Ishikawa (cell line): ENCODE data around the gene GUCY1B1.

Experiments used
- CEBPB ChIP-seq: IDR thresholded peaks from 2 replicates; pipeline ENCODE4 v1.6.1; 2012
- CREB1 ChIP-seq: IDR thresholded peaks from 2 replicates; pipeline ENCODE4 v1.6.1; 2012; ENCODE audit warnings: low read depth
- EGR1 ChIP-seq: IDR thresholded peaks from 2 replicates; pipeline ENCODE4 v1.6.1; 2012
- EP300 ChIP-seq: IDR thresholded peaks from 2 replicates; pipeline ENCODE4 v1.6.1; 2012; ENCODE audit warnings: borderline replicate concordance
- FOXM1 ChIP-seq: IDR thresholded peaks from 2 replicates; pipeline ENCODE4 v1.6.1; 2012; ENCODE audit warnings: low read depth, borderline replicate concordance
- NFIC ChIP-seq: IDR thresholded peaks from 2 replicates; pipeline ENCODE4 v1.6.1; 2012
- RAD21 ChIP-seq: IDR thresholded peaks from 2 replicates; pipeline ENCODE4 v1.6.1; 2012; ENCODE audit warnings: low read depth
- REST ChIP-seq: IDR thresholded peaks from 2 replicates; pipeline ENCODE4 v1.6.1; 2012; ENCODE audit warnings: low read depth, mild to moderate bottlenecking
- TAF1 ChIP-seq: IDR thresholded peaks from 2 replicates; pipeline ENCODE4 v1.6.1; 2012; ENCODE audit warnings: low read depth, mild to moderate bottlenecking
- TCF12 ChIP-seq: IDR thresholded peaks from 2 replicates; pipeline ENCODE4 v1.6.1; 2012; ENCODE audit warnings: low read depth
- TEAD4 ChIP-seq: IDR thresholded peaks from 2 replicates; pipeline ENCODE4 v1.6.1; 2012
- USF1 ChIP-seq: IDR thresholded peaks from 2 replicates; pipeline ENCODE4 v1.6.1; 2012
- YY1 ChIP-seq: IDR thresholded peaks from 2 replicates; pipeline ENCODE4 v1.6.1; 2012; ENCODE audit warnings: low read depth
- ZBTB7A ChIP-seq: IDR thresholded peaks from 2 replicates; pipeline ENCODE4 v1.6.1; 2012; ENCODE audit warnings: low read depth
- TF ChIP-seq, protein P1 (sequence below): IDR thresholded peaks from 2 replicates; pipeline ENCODE4 v1.6.1; 2012

GUCY1B1 gene

GRCh38 chr4:155809835-155810234 is 51.0 kb downstream of the GUCY1B1 start:
- TF ChIP-seq REST (no peak), NFIC (no peak), RAD21 (peak; percentile 81)

DNA sequence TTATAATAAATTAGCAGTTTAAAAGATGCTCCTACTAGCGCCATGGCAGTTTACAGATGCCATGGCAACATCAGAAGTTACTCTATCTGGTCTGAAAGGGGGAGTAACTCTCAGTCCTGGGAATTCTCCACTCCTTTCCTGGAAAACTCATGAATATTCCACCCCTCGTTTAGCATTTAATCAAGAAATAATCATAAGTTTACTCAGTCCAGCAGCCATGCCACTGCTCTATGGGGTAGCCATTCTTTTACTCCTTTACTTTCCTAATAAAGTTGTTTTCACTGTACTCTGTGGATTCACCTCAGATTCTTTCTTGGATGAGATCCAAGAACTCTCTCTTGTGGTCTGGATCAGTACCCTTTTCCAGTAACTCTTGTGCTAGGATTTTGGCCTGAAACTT is 52.3 kb downstream of the GUCY1B1 start:
- TF ChIP-seq RAD21 (no peak), EP300 (no peak), FOXM1 (no peak), YY1 (no peak), CEBPB (no peak), REST (no peak), USF1 (no peak), TEAD4 (no peak), ZBTB7A (no peak), CREB1 (no peak), EGR1 (no peak), NFIC (no peak), TAF1 (no peak)

DNA sequence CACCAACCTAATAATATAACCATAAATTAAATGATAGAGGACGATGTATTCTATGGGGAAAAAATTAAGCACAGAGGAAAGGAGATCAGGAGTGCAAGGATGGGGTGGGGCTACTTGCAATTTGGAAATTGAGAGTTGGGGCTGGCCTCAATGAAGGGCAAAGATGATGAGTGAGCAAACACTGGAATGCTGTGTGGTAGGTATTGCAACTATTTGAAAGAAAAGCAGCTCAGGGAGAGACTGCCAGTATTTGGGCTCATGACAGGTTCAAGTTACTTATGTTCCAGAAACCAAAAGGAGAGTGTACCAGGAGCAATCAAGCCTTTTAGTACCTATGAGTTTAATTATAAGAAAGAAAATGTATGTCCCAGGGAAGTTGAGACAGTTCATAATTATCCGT is 59.8 kb downstream of the GUCY1B1 start:
- TF ChIP-seq CEBPB (no peak), TCF12 (no peak), TEAD4 (no peak), ZBTB7A (no peak), TAF1 (no peak), USF1 (no peak), YY1 (no peak), REST (no peak), CREB1 (no peak), NFIC (no peak), RAD21 (no peak), EGR1 (no peak), EP300 (no peak), FOXM1 (no peak)
- TF ChIP-seq, protein P1, sequence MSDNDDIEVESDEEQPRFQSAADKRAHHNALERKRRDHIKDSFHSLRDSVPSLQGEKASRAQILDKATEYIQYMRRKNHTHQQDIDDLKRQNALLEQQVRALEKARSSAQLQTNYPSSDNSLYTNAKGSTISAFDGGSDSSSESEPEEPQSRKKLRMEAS: no peak

DNA sequence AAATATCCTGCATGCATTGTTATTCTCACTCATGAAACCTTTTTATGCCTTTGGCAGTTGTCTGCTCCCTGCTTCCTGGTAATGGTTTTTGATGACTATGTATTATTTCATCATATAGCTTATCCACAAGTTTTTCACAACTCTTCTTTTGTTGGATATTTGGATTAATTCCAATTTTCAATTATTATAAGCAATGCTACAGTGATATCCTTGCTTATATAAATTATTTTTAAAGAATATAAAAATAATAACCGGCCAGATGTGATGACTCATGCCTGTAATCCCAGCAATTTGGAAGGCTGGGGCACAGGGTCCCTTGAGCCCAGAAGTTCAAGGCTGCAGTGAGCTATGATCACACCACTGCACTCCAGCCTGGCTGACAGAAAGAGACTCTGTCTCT is 60.2 kb downstream of the GUCY1B1 start:
- TF ChIP-seq FOXM1: no peak
- TF ChIP-seq TCF12: no peak
- no peak for TF ChIP-seq ZBTB7A
- no peak for TF ChIP-seq YY1
- no peak for TF ChIP-seq TEAD4
- TF ChIP-seq USF1: no peak

GRCh38 chr4:155820887-155821518 is 62.2 kb downstream of the GUCY1B1 start:
- no peak for TF ChIP-seq CREB1
- TF ChIP-seq NFIC: no peak
- TF ChIP-seq RAD21: no peak
